Sigmoid colon (tissue), 4 donors: Measurements from ENCODE around the gene PEX16.

Experiments
- CTCF ChIP-seq, 4 experiments: fragments of 450-650 bp in 3 of 4; fragments of 200-600 bp in 1 of 4; IDR thresholded peaks; one replicate each; pipeline ENCODE4 v1.5.1; 2016 to 2019; ENCODE audit warnings: antibody characterized with exemption in 4 of 4, mild to moderate bottlenecking in 3 of 4, moderate library complexity in 2 of 4
- POLR2AphosphoS5 ChIP-seq, 4 donors: sonication (generic); formaldehyde crosslinking; IDR thresholded peaks; one replicate each; pipeline ENCODE4 v1.6.1; 2017; ENCODE audit warnings: antibody characterized with exemption in 4 of 4

DNA sequence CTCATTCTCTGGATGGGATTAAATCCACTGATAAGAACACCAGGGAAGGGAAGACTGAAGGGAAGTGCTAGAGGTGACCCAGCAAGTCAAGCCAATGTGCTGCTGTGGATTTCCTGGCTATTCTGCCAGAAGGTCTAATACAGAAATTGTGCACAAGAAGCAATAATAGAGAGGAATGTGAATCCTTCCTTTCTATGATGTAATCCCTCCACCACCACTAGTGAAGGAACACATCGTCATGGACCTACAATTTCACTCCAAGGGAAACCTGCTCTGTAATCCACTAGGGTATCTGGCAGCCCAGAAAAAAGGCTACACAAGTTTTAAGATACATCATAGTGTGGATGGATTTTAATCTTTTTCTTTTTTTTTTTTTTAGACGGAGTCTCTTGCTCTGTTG lies 22.2 kb upstream of the PEX16 start:
- no peak for TF ChIP-seq CTCF (IDR thresholded peaks at IDR 0.05)
- TF ChIP-seq POLR2AphosphoS5 (IDR thresholded peaks at IDR 0.05), result no peak
